ENCODE results near the gene NRXN2. TPM values are rescaled to one million over a fixed set of nuclear protein-coding genes. Genes with fewer than 3 reads are reported as not detected.
"Not testable (repeated sequence)": the region's sequence is repeated elsewhere in the genome, so short reads cannot be mapped to it uniquely, and the experiment has no call there.

The NRXN2 gene
- total and polyA plus RNA-seq, 4 donors, result 2.6 to 35.9 (median 15.6) TPM

- H3K4me1 ChIP-seq (ENCODE audit: control insufficient read depth in 1 of 2, insufficient read depth in 2 of 2, low read length in 2 of 2), result no peaks in the 10 kb centered on the region
- H3K9me3 ChIP-seq (ENCODE audit: control insufficient read depth, low read length), result no peaks in the 10 kb centered on the region
- DNase-seq (peak; percentile 41 to 70), ATAC-seq (ENCODE audit: low FRiP score) (no peak)
- H3K27me3 ChIP-seq (ENCODE audit: control insufficient read depth in 1 of 2, insufficient read depth in 2 of 2, low read length in 1 of 2), result no peaks in the 10 kb centered on the region
- no peak overlapping the region for H3K27ac ChIP-seq (ENCODE audit: low read depth in 1 of 2, low read length in 2 of 2)
- H3K4me3 ChIP-seq (ENCODE audit: low read length in 2 of 2), result no peak overlapping the region
- WGBS, 2 donors, result 85 to 88% methylated on average over 20 to 23 of the region's 23 CpGs
- intact Hi-C loops (cut with DNase I), result no loop called here
- no peaks in the 10 kb centered on the region for H3K36me3 ChIP-seq (ENCODE audit: control insufficient read depth in 1 of 2, insufficient read depth in 2 of 2, low read length in 1 of 2)
Observed at GRCh38 chr11:64598797-64599697, 124.0 kb downstream of the NRXN2 start.

GRCh38 chr11:64598106-64598796, 124.7 kb downstream of the NRXN2 start:
- Histone ChIP-seq H3K9me3 (ENCODE audit: control insufficient read depth, low read length) (no peaks in the 10 kb centered on the region), H3K27ac (ENCODE audit: low read depth in 1 of 2, low read length in 2 of 2) (no peak overlapping the region), H3K4me3 (ENCODE audit: low read length in 2 of 2) (no peak overlapping the region), H3K27me3 (ENCODE audit: control insufficient read depth in 1 of 2, insufficient read depth in 2 of 2, low read length in 1 of 2) (no peaks in the 10 kb centered on the region), H3K4me1 (ENCODE audit: control insufficient read depth in 1 of 2, insufficient read depth in 2 of 2, low read length in 2 of 2) (no peaks in the 10 kb centered on the region), H3K36me3 (ENCODE audit: control insufficient read depth in 1 of 2, insufficient read depth in 2 of 2, low read length in 1 of 2) (no peaks in the 10 kb centered on the region)
- intact Hi-C loops (cut with DNase I), result no loop called here
- ATAC-seq (ENCODE audit: low FRiP score) (no peak), DNase-seq (peak; percentile 32 to 62)
- 94% methylated on average over 12 of the region's 12 CpGs for WGBS, 2 donors

- no peak for ATAC-seq (ENCODE audit: low FRiP score)
- intact Hi-C loops (cut with DNase I), result no loop called here
Observed at GRCh38 chr11:64597671-64598101, 125.3 kb downstream of the NRXN2 start.

GRCh38 chr11:64595922-64596321, 127.1 kb downstream of the NRXN2 start:
- intact Hi-C loops (cut with DNase I); DNase-seq; H3K36me3 ChIP-seq (ENCODE audit: control insufficient read depth in 1 of 2, insufficient read depth in 2 of 2, low read length in 1 of 2); H3K4me1 ChIP-seq (ENCODE audit: control insufficient read depth in 1 of 2, insufficient read depth in 2 of 2, low read length in 2 of 2); H3K4me3 ChIP-seq (ENCODE audit: low read length in 2 of 2); H3K27me3 ChIP-seq (ENCODE audit: control insufficient read depth in 1 of 2, insufficient read depth in 2 of 2, low read length in 1 of 2); ATAC-seq (ENCODE audit: low FRiP score); H3K27ac ChIP-seq (ENCODE audit: low read depth in 1 of 2, low read length in 2 of 2); H3K9me3 ChIP-seq (ENCODE audit: control insufficient read depth, low read length): not testable (repeated sequence)
- 72 to 84% methylated on average over 1 of the region's 1 CpG for WGBS, 2 donors

More at GRCh38 chr11:64597671-64598101, 125.3 kb downstream of the NRXN2 start:
- 91% methylated on average over 13 of the region's 13 CpGs for WGBS, 2 donors
- Histone ChIP-seq H3K9me3 (ENCODE audit: control insufficient read depth, low read length) (no peaks in the 10 kb centered on the region), H3K4me3 (ENCODE audit: low read length in 2 of 2) (no peak overlapping the region), H3K27me3 (ENCODE audit: control insufficient read depth in 1 of 2, insufficient read depth in 2 of 2, low read length in 1 of 2) (no peaks in the 10 kb centered on the region), H3K27ac (ENCODE audit: low read depth in 1 of 2, low read length in 2 of 2) (no peak overlapping the region), H3K4me1 (ENCODE audit: control insufficient read depth in 1 of 2, insufficient read depth in 2 of 2, low read length in 2 of 2) (no peaks in the 10 kb centered on the region), H3K36me3 (ENCODE audit: control insufficient read depth in 1 of 2, insufficient read depth in 2 of 2, low read length in 1 of 2) (no peaks in the 10 kb centered on the region)
- DNase-seq, result peak; percentile 41 to 62

GRCh38 chr11:64594159-64594939, 128.6 kb downstream of the NRXN2 start:
- no peak for ATAC-seq (ENCODE audit: low FRiP score)
- peak in 1 of 2 donors; percentile 19 for DNase-seq
- intact Hi-C loops (cut with DNase I), result no loop called here
- H3K36me3 ChIP-seq (ENCODE audit: control insufficient read depth in 1 of 2, insufficient read depth in 2 of 2, low read length in 1 of 2), result no peaks in the 10 kb centered on the region
- H3K27me3 ChIP-seq (ENCODE audit: control insufficient read depth in 1 of 2, insufficient read depth in 2 of 2, low read length in 1 of 2), result no peaks in the 10 kb centered on the region
- H3K27ac ChIP-seq (ENCODE audit: low read depth in 1 of 2, low read length in 2 of 2), result no peak overlapping the region
- WGBS, 2 donors, result 92 to 94% methylated on average over 14 of the region's 14 CpGs
- H3K4me3 ChIP-seq (ENCODE audit: low read length in 2 of 2), result no peak overlapping the region
- no peaks in the 10 kb centered on the region for H3K4me1 ChIP-seq (ENCODE audit: control insufficient read depth in 1 of 2, insufficient read depth in 2 of 2, low read length in 2 of 2)
- no peaks in the 10 kb centered on the region for H3K9me3 ChIP-seq (ENCODE audit: control insufficient read depth, low read length)

GRCh38 chr11:64593156-64594105, 129.6 kb downstream of the NRXN2 start:
- H3K27ac ChIP-seq (ENCODE audit: low read depth in 1 of 2, low read length in 2 of 2), result no peak overlapping the region
- no peaks in the 10 kb centered on the region for H3K36me3 ChIP-seq (ENCODE audit: control insufficient read depth in 1 of 2, insufficient read depth in 2 of 2, low read length in 1 of 2)
- H3K4me3 ChIP-seq (ENCODE audit: low read length in 2 of 2), result no peak overlapping the region
- intact Hi-C loops (cut with DNase I), result no loop called here
- ATAC-seq (ENCODE audit: low FRiP score) (no peak), DNase-seq (peak; percentile 36 to 61)
- H3K4me1 ChIP-seq (ENCODE audit: control insufficient read depth in 1 of 2, insufficient read depth in 2 of 2, low read length in 2 of 2), result no peaks in the 10 kb centered on the region
- H3K9me3 ChIP-seq (ENCODE audit: control insufficient read depth, low read length), result no peaks in the 10 kb centered on the region
- H3K27me3 ChIP-seq (ENCODE audit: control insufficient read depth in 1 of 2, insufficient read depth in 2 of 2, low read length in 1 of 2), result no peaks in the 10 kb centered on the region
- 91% methylated on average over 32 of the region's 32 CpGs for WGBS, 2 donors

- Histone ChIP-seq H3K4me3 (ENCODE audit: low read length in 2 of 2) (no peak overlapping the region), H3K36me3 (ENCODE audit: control insufficient read depth in 1 of 2, insufficient read depth in 2 of 2, low read length in 1 of 2) (no peaks in the 10 kb centered on the region), H3K9me3 (ENCODE audit: control insufficient read depth, low read length) (no peaks in the 10 kb centered on the region), H3K4me1 (ENCODE audit: control insufficient read depth in 1 of 2, insufficient read depth in 2 of 2, low read length in 2 of 2) (no peaks in the 10 kb centered on the region), H3K27me3 (ENCODE audit: control insufficient read depth in 1 of 2, insufficient read depth in 2 of 2, low read length in 1 of 2) (no peaks in the 10 kb centered on the region), H3K27ac (ENCODE audit: low read depth in 1 of 2, low read length in 2 of 2) (no peak overlapping the region)
- intact Hi-C loops (cut with DNase I), result no loop called here
- WGBS, 2 donors, result 88 to 92% methylated on average over 9 of the region's 9 CpGs
- peak; percentile 13 for ATAC-seq (ENCODE audit: low FRiP score)
- peak; percentile 30 to 59 for DNase-seq
Observed at GRCh38 chr11:64592656-64593055, 130.3 kb downstream of the NRXN2 start.

- no peaks in the 10 kb centered on the region for H3K4me1 ChIP-seq (ENCODE audit: control insufficient read depth in 1 of 2, insufficient read depth in 2 of 2, low read length in 2 of 2)
- WGBS, 2 donors, result 95 to 98% methylated on average over 3 of the region's 3 CpGs
- no peaks in the 10 kb centered on the region for H3K27me3 ChIP-seq (ENCODE audit: control insufficient read depth in 1 of 2, insufficient read depth in 2 of 2, low read length in 1 of 2)
- peak in 1 of 2 donors; percentile 14 for DNase-seq
- no peaks in the 10 kb centered on the region for H3K9me3 ChIP-seq (ENCODE audit: control insufficient read depth, low read length)
- no peak for ATAC-seq (ENCODE audit: low FRiP score)
- no peak overlapping the region for H3K4me3 ChIP-seq (ENCODE audit: low read length in 2 of 2)
- H3K27ac ChIP-seq (ENCODE audit: low read depth in 1 of 2, low read length in 2 of 2), result no peak overlapping the region
- H3K36me3 ChIP-seq (ENCODE audit: control insufficient read depth in 1 of 2, insufficient read depth in 2 of 2, low read length in 1 of 2), result no peaks in the 10 kb centered on the region
- intact Hi-C loops (cut with DNase I), result no loop called here
Observed at GRCh38 chr11:64592234-64592615, 130.8 kb downstream of the NRXN2 start.
